GM12878 (cell line): Measurements from ENCODE around the gene IL13RA2.

Experiments used
- BHLHE40 ChIP-seq, 2 experiments: fragments of 450-650 bp in 1 of 2; IDR thresholded peaks; 2 replicates each; pipeline ENCODE4 v1.6.1; 2011 to 2017; ENCODE audit warnings: low read depth in 2 of 2, borderline replicate concordance in 1 of 2, improper control_type of control experiment in 1 of 2, low read length in 1 of 2, mild to moderate bottlenecking in 1 of 2
- CTCF ChIP-seq, 3 experiments: IDR thresholded peaks in 2 of 3; conservative IDR thresholded peaks in 1 of 3; 2 replicates each; pipeline ENCODE4 v1.5.1; 2011; ENCODE audit warnings: low read depth in 3 of 3, low read length in 3 of 3, mild to moderate bottlenecking in 3 of 3, control low read depth in 2 of 3, moderate library complexity in 2 of 3, inconsistent platforms in 1 of 3, mixed read lengths in 1 of 3; ENCODE audit not compliant: control insufficient read depth in 2 of 3, insufficient read depth in 1 of 3; ENCODE audit errors: extremely low read depth in 1 of 3
- POLR2A ChIP-seq: IDR thresholded peaks from 2 replicates; pipeline ENCODE4 v1.6.1; 2011; ENCODE audit warnings: low read depth, mild to moderate bottlenecking, low read length

GRCh38 chrX:115023811-115024210, 6.4 kb upstream of the IL13RA2 start:
- no peak for TF ChIP-seq CTCF (IDR thresholded peaks at IDR 0.05 in 2 of 3, conservative IDR thresholded peaks at IDR 0.05 in 1 of 3; ENCODE audit: control insufficient read depth in 2 of 3, extremely low read depth in 1 of 3, insufficient read depth in 1 of 3, low read depth in 3 of 3, low read length in 3 of 3)
- TF ChIP-seq POLR2A, result no peak
- no peak for TF ChIP-seq BHLHE40 (IDR thresholded peaks at IDR 0.05; ENCODE audit: borderline replicate concordance in 1 of 2, low read depth in 2 of 2, low read length in 1 of 2)
